Measurements from ENCODE around the gene FAR1.

- no peak for TF ChIP-seq CTCF (IDR thresholded peaks at IDR 0.05)
- TF ChIP-seq EZH2 (IDR thresholded peaks at IDR 0.05), result no peak
Observed at GRCh38 chr11:13720940-13721339, 52.5 kb downstream of the FAR1 start.
